LNCaP clone FGC (cell line): ENCODE measurements around the gene NDUFA11.

Experiments
- DNase-seq: peaks from one replicate; pipeline ENCODE4 v3.0.0-alpha.2; 2011; ENCODE audit warnings: low read depth
- H3K4me3 ChIP-seq: 2 replicates; pipeline ENCODE4 v1.5.1; 2011; ENCODE audit warnings: mild to moderate bottlenecking, low read depth, low read length, control low read depth
- TF ChIP-seq, protein P1 (sequence below): IDR thresholded peaks from 2 replicates; pipeline ENCODE4 v1.5.1; 2012; ENCODE audit warnings: mild to moderate bottlenecking; ENCODE audit not compliant: control insufficient read depth, insufficient read depth; ENCODE audit errors: extremely low read depth

The NDUFA11 gene

GRCh38 chr19:5893907-5894703 is 9.5 kb downstream of the NDUFA11 start:
- no peak for DNase-seq

DNA sequence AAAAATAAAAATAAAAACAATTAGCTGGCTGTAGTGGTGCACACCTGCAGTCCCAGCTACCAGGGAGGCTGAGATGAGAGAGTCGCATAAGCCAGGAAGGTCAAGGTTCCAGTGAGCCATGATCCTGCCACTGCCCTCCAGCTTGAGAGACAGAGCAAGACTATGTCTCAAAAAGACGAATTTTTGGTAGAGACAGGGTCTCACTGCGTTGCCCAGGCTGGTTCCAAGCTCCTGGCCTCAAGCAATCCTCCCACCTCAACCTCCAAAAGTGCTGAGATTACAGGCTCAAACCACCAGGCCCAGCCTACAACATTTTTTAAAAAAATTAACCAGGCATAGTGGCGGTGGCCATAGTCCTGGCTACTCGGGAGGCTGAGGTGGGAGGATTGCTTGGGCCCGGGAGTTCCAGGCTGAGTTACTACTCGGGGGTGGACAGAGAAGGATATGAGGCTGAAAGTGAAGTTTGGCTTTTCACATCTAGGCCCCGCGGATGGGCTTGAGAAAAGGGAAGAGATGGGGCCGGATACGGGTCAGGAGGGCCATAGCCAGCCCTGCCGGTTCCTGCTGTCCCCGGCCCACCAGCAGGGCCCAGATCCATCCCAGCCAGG is 10.2 kb downstream of the NDUFA11 start:
- no peak for DNase-seq
- TF ChIP-seq, protein P1, sequence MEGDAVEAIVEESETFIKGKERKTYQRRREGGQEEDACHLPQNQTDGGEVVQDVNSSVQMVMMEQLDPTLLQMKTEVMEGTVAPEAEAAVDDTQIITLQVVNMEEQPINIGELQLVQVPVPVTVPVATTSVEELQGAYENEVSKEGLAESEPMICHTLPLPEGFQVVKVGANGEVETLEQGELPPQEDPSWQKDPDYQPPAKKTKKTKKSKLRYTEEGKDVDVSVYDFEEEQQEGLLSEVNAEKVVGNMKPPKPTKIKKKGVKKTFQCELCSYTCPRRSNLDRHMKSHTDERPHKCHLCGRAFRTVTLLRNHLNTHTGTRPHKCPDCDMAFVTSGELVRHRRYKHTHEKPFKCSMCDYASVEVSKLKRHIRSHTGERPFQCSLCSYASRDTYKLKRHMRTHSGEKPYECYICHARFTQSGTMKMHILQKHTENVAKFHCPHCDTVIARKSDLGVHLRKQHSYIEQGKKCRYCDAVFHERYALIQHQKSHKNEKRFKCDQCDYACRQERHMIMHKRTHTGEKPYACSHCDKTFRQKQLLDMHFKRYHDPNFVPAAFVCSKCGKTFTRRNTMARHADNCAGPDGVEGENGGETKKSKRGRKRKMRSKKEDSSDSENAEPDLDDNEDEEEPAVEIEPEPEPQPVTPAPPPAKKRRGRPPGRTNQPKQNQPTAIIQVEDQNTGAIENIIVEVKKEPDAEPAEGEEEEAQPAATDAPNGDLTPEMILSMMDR, result no peak
- no peak overlapping the region for H3K4me3 ChIP-seq

More at GRCh38 chr19:5893907-5894703, 9.5 kb downstream of the NDUFA11 start:
- H3K4me3 ChIP-seq, result no peak overlapping the region
- TF ChIP-seq, protein P1, result no peak

GRCh38 chr19:5892772-5893275 is 10.8 kb downstream of the NDUFA11 start:
- TF ChIP-seq, protein P1, result no peak
- DNase-seq, result no peak
- no peak overlapping the region for H3K4me3 ChIP-seq

DNA sequence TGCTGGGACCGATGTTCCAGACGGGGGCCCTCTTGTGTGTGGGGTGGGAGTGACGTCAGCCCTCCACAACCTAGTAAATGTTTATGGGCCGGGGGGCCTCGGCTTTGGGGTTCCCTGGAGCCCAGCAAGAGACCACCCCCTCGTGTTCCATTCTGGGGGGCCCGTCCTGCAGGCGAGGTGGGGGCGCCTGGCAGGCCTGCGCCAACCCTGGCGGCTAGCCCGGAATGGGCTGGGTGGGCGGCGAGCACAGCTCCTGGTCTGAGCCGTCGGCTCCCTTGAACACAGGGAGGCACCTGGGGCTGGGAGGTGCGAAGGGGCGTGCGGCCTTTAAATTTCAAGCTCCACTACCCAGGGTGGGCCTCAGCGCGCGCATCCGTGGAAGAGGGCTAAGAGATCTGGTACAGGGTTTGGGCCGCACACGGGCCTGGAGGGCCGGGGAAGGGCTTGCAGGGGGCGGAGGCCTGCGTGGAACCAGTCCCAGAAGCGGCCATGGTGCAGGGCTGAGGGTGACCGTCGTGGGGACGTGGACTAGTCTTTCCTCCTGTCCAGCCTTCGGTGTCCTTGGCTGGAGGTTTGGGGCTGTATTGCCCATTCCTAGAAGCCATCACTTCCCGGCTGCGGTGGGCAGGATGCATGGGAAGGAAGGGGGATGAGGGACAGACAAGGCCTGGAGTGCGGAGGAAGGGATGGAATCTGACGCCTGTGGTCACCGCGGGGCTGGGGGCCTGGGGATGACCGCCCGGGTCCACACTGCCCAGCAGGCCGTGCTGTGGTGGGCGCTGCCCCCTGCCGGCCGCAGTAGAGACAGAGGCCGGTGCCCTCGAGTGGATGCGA is 11.4 kb downstream of the NDUFA11 start:
- no peak overlapping the region for H3K4me3 ChIP-seq
- no peak for DNase-seq

GRCh38 chr19:5891572-5891937 is 12.0 kb downstream of the NDUFA11 start:
- TF ChIP-seq, protein P1, result no peak
- no peak overlapping the region for H3K4me3 ChIP-seq
- no peak for DNase-seq

More for the DNA sequence above, 11.4 kb downstream of the NDUFA11 start:
- TF ChIP-seq, protein P1, result peak; percentile 66

- no peak for DNase-seq
- TF ChIP-seq, protein P1, result no peak
- no peak overlapping the region for H3K4me3 ChIP-seq
Observed at GRCh38 chr19:5890099-5890498, 13.5 kb downstream of the NDUFA11 start.
